Choroid plexus epithelial cell (primary cell): ENCODE measurements around the gene ADGRE3.

ENCODE experiments used
- DNase-seq: peaks from one replicate; pipeline ENCODE4 v3.0.0-alpha.2; 2010; ENCODE audit warnings: low read depth
- H3K4me3 ChIP-seq: 2 replicates; pipeline ENCODE4 v1.5.1; 2011; ENCODE audit warnings: low read depth, mild to moderate bottlenecking, control low read depth, low read length, moderate library complexity
- TF ChIP-seq, protein P1 (sequence below): conservative IDR thresholded peaks from 2 replicates; pipeline ENCODE4 v1.5.1; 2011; ENCODE audit warnings: low read depth, mild to moderate bottlenecking, control low read depth, inconsistent platforms, low read length, moderate library complexity

Gene ADGRE3

DNA sequence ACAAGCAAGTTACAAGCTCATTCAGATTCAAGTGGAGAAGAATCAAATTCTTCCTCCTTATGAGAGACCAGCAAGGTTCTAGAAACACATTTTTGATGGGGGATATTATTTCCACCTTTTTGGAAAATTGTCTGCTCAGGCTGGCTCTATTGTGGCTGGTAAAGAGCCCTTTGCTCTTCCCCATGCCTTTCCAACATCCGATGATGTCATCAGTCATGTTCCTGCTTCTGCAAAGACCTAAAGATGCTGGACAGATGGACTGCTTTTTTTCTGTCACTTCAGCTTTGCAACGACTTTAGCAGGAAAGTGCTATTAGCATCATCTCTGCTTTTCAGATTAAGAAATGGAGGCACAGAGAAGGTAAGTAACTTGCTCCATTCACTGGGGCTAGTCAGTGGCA is 4.2 kb downstream of the ADGRE3 start:
- TF ChIP-seq, protein P1, sequence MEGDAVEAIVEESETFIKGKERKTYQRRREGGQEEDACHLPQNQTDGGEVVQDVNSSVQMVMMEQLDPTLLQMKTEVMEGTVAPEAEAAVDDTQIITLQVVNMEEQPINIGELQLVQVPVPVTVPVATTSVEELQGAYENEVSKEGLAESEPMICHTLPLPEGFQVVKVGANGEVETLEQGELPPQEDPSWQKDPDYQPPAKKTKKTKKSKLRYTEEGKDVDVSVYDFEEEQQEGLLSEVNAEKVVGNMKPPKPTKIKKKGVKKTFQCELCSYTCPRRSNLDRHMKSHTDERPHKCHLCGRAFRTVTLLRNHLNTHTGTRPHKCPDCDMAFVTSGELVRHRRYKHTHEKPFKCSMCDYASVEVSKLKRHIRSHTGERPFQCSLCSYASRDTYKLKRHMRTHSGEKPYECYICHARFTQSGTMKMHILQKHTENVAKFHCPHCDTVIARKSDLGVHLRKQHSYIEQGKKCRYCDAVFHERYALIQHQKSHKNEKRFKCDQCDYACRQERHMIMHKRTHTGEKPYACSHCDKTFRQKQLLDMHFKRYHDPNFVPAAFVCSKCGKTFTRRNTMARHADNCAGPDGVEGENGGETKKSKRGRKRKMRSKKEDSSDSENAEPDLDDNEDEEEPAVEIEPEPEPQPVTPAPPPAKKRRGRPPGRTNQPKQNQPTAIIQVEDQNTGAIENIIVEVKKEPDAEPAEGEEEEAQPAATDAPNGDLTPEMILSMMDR: no peak
- DNase-seq: no peak
- H3K4me3 ChIP-seq: no peak overlapping the region

DNA sequence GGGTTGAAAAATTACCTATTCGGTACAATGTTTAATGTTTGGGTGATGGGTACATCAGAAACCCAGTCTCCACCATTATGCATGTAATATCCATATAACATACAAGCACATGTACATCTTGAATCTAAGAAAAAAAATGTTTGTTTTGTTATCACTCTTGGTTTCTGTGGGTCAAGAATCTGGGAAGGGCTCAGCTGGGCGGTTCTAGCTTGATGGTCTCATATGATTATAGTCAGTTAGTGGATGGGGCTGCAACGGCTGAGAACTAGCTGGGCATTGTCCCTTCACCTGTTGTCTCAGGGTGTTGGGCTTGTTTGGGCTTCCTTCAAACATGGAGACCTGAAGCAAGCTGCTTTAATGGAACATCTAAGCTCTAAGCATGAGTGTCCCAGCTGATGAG is 4.7 kb downstream of the ADGRE3 start:
- no peak for DNase-seq
- TF ChIP-seq, protein P1: no peak
- no peak overlapping the region for H3K4me3 ChIP-seq

- DNase-seq: no peak
- H3K4me3 ChIP-seq: no peak overlapping the region
- TF ChIP-seq, protein P1: no peak
Measured at GRCh38 chr19:14661372-14661924, 13.2 kb downstream of the ADGRE3 start.

DNA sequence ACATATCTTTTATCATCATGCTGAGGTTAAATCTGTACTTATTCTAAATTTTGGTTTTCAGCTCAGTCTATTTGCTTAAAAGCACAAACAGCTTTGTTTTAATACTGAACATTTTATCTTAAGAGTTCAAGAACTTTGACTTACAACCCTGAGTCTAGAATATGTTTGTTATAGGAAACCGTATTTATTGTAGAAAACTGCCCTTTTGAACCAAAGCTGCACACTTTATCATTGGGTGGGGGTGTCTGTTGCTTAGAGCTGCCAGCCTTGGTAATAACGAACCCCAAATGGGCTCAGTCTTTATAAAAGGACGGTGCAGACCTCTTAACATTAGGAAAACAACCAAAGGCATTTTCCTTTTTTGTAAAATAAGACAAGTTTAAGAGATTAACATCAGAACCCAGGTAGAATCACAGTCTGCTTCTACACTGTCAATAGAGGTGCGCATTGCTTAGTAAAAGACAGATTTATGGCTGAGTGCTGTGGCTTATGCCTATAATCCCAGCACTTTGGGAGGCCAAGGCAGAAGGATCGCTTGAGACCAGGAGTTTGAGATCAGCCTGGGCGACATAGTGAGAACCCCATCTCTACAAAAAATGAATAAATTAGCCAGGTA is 14.7 kb downstream of the ADGRE3 start:
- H3K4me3 ChIP-seq: no peak overlapping the region
- TF ChIP-seq, protein P1: no peak
- DNase-seq: no peak

DNA sequence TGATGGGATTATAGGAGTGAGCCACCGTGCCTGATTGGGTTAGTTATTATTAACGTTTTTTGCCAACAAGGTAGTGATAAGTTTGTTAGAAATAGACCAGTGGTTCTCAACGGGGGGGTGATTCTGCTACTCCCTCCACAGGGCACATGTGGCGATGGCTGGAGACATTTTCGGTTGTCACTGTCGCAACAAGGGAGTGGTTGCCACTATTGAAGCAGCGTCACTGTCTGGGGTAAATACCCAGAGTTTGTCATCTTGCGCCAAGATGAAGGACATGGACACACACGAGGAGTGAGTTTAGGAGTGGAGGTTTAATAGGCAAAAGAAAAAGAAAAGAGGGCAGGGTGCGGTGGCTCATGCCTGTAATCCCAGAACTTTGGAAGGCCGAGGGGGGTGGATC is 18.9 kb downstream of the ADGRE3 start:
- TF ChIP-seq, protein P1: no peak
- no peak overlapping the region for H3K4me3 ChIP-seq
- DNase-seq: no peak

DNA sequence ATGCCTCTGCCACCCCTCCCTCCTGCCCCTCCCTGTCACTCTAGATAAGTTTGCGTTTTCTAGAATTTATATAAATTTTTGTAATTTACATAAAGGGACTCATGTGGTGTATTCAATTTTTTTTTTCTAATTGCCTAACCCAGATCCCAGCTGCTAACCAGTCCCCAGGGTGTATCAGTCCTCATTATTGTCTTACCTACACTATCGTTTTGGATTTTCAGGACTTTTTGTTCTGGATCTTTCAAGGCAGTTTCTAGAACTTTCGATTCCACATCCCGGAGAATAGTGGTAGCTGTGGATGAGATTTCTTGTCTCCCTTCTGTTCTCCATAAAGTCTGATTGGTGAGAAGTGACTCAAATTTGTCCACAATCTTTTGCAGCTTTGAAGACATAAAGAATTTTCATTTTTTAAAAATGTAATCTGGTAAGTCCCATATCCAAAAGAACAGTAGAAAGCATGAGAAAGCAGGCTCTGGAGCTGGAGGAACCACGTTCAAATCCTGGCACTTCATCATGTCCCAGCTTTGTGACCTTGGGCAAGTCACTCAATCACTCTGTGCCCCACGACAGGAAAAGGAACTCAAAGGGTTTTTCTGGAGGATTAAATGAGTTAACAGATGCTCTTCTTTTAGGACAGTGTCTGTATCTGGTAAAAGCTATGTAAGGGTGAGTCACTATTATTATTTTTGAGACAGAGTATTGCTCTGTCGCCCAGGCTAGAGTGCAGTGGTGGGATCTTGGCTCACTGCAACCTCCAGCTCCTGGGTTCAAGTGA is 19.7 kb downstream of the ADGRE3 start:
- no peak for DNase-seq
- H3K4me3 ChIP-seq: no peak overlapping the region
- TF ChIP-seq, protein P1: no peak
